HG03045 (cell line): ENCODE measurements around the gene IGSF1.

Source experiments
- ATAC-seq: cut with Tn5 transposase; IDR thresholded peaks from one replicate; pipeline ENCODE4 v1.9.1; 2021; ENCODE audit warnings: mild to moderate bottlenecking, moderate library complexity; ENCODE audit not compliant: unreplicated experiment

The IGSF1 gene

DNA sequence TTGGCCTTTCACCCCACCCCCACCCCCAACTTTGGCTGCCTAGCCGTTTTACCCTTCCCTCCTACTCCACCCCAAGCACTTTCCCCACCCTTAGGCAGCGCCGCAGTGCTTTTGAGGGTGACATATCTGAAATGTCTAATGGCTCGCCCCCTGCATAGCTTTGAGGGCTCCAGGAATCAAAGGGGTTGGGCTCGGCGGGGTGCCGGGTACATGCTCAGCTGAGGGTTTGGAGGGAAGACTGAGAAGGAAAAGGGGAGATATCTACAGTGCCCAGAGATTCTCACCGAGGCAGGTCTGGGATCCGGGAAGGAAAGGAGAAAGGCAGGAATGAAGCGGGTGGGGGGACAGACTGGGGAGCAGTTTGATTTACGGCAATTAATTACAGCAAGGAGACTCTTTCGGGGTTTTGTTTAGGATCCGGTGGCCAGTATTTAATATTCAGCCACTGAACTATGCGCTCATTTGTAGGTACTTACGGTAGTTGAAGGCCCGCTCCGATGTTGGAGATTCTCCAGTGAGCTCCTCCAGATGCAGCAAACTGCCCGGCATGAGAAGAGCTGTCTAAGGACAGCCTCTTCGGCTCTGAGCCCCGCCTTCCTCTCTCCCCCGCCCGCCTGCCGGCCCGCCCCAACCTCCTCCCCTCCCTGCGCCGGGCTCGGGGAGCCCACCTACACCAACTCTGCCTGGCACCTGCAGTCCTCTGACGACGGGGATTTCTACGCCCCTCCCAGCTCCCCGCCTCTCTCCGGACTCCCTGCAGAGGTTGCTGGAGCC lies at the start of gene IGSF1:
IGSF1 (minus strand) TSS at position 569 of the 774 bp plus-strand sequence. CDS start 2,632 bp downstream, outside the sequence.
- ATAC-seq, result no peak

DNA sequence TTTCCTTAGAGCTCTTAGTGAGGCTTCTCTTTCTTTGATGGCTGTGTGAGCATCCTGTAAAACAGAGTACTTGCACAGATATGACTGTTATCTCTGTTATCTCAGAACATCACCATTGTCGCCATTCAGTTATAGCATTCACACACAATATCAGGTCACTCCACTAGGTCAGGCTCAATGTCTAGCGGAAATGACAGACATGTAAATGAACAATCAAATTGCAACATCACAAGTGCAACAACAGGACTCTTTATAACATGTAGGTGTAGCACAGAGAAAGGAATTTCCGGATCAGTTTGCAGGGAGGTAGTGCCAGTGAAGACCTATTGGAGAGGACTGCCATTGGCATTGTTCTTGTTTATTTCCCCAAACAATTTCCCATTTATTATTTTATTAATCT lies 43.2 kb upstream of the IGSF1 start:
- ATAC-seq, result no peak

DNA sequence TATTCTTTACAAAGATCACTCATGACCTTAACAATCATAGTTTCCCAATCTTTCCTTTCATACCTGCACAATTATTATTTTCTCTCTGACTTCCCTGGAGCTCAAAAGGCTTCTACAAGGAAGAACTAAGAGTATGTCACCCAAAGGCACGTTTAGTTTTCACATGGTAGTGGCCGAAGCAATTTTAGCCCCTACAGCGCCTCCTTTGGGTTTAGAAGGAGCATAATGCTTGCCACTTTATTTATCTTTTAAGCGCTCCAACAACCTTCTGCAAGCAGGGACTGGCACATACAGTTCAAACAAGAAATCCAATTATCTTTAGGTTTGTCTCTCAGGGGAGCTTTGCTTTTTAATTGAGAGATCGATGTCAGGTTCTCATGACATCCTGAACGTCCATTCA lies 42.0 kb upstream of the IGSF1 start:
- no peak for ATAC-seq

DNA sequence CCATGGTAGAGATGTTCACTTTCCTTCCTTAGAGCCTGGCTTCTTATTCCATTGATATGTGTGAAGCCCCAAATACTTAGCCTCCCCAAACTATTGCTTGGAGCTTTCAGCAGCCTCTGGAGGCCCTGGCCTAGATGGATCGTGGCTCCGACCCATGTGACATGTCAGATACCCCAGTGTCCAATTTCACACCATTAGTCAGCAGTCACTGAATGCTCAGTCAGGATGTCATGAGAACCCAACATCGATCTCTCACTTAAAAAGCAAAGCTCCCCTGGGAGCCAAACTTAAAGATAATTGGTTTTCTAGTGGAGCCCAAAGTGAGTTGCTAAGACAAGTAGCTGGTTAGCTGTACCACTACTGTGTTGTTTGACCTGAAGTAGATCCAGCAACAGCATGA lies 41.6 kb upstream of the IGSF1 start:
- no peak for ATAC-seq

DNA sequence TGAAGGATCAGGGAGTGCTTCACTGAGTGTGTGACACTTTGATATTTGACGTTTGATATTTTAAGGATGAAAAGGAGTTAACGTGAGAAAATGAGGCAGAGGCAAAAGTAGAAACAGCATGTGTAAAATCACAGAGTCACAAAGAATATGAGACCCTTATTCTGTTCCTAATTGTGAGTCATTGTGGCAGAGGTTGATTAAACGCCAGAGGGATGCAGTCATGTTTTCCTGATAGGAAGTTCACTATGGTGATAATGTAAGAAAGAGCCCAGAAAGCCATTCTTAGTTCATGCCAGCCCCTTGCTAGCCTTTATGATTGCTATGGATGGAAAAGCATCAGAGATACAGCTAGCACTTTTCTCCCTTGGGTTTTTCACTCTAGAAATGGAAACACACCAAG lies 33.5 kb upstream of the IGSF1 start:
- ATAC-seq, result no peak

GRCh38 chrX:131317326-131317725 lies 28.2 kb upstream of the IGSF1 start:
- no peak for ATAC-seq

- ATAC-seq, result no peak
Observed at GRCh38 chrX:131316260-131316659, 27.2 kb upstream of the IGSF1 start.

- ATAC-seq, result no peak
Observed at GRCh38 chrX:131308980-131309379, 19.9 kb upstream of the IGSF1 start.

DNA sequence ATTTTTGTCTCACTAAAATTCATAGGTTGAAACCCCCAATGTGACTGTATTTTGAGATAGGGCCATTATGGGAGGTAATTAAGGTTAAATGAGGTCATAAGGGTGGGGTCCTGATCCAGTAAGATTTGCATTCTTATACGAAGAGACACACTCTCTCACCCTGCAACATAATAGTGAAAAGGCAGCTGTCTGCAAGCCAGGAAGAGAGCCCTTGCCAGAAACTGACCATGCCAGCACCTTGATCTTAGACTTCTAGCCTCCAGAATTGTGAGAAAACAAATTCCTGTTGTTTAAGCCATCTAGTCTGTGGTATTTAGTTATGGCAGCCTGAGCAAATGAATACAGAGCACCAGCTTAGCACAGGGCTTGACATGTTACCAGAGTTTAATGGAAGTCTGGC lies 17.5 kb upstream of the IGSF1 start:
- ATAC-seq, result no peak

DNA sequence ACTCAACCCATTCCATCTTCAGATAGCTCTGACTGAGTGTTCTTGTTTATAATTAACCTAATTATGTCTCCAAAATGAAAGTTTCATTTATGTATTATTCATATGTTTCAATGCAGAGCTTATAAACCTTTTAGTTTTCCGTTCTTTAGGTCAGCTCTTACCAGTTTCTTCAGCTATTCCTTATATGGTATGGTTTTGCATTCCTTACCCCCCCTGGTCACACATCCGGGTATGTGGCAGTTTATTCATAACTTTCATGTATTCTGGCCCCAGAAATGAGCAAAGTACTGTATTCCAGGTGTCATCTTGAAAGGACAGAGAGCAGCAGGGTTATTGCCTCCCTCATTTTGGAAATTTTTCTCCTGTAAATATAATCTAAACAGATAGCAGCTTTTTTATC lies 16.8 kb upstream of the IGSF1 start:
- no peak for ATAC-seq

GRCh38 chrX:131302701-131303100 lies 13.6 kb upstream of the IGSF1 start:
- ATAC-seq, result no peak

- no peak for ATAC-seq
Observed at GRCh38 chrX:131301155-131301554, 12.0 kb upstream of the IGSF1 start.

GRCh38 chrX:131298846-131299245 lies 9.7 kb upstream of the IGSF1 start:
- ATAC-seq, result no peak

DNA sequence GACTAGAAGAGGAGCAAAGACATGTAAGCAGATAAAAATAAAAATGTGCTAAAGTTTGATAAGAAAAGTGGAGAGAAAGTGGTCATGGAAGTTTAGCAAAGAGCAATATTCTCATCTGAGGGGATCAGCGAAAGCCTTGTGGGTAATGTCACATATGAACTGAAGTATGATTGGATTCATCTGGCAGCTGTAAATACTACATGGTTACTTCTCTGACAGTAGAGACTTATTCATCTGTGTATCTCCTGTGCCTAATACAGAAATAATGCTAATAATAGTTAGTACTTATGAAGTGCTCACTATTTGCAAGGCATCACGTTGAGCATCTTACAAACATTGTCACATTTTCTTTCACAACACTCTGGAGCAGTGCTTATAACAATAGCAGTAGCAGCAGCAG lies 8.9 kb upstream of the IGSF1 start:
- ATAC-seq, result no peak

- ATAC-seq, result no peak
Observed at GRCh38 chrX:131289527-131289926, 421 bp upstream of the IGSF1 start.

- ATAC-seq, result no peak
Observed at GRCh38 chrX:131288188-131288587, 918 bp downstream of the IGSF1 start.

GRCh38 chrX:131287560-131288179 lies 1.4 kb downstream of the IGSF1 start:
- ATAC-seq, result no peak

DNA sequence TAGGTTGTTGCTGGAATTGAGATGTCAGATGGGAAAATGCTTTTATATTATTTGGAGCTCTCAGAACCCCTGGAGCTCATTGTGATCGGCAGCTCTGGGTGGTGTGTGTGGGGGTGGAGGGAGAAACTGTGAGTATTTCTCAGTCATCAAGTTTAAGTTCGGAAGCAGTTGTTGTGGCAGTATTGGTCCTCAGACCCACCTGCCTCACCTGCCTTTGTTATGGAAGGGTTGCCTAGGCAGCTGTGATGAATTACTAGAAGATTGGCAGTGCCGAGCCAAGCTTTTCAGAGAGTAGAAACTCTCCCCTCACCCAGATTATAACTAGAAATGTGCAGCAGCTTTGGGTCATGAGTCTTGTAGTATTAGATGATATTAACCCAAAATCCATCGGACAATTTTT lies 9.5 kb downstream of the IGSF1 start:
- no peak for ATAC-seq

GRCh38 chrX:131279197-131279596 lies 9.9 kb downstream of the IGSF1 start:
- no peak for ATAC-seq

GRCh38 chrX:131277543-131278136 lies 11.5 kb downstream of the IGSF1 start:
- ATAC-seq, result no peak

DNA sequence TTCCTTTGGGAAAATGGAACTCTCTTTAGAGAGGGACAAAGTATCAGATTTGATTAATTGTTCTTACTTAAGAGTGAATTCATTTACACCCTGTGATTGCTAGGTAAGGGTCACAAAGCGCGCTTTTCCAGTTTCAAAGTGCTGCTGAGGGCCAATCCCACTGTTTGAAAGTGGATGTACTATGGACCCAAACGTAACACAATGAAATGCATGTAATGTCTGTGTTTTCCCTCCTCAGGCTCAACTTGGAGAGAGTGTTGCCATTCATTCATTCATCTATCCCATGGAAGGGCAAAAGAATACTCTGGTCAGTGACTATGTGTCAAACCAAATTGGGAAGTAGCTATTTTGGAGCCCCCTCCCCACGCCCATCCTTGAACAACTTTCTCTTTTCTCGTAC lies 16.1 kb downstream of the IGSF1 start:
- ATAC-seq, result no peak

DNA sequence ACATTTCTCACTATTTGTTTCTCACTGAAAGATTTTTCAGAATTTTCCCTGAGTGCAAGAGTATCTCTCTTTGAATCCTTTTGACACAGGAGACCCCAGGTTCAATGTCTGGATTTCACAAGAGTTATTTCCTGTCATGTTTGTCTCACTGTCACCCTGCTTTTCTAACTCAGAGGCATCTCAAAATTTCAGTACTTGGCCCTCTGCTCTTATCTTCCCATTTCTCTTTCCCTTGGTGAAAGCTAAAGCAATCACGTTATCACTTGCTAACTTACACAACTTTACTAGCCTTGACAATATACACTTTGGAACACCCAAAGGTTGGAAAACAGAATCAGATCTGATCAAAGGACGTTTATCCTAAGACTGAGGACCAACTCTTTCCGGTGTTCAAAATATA lies 17.3 kb downstream of the IGSF1 start:
- ATAC-seq, result no peak
